Upper lobe of left lung (tissue), 6 donors: ENCODE results near the gene DBH. TPM values are rescaled to one million over a fixed set of nuclear protein-coding genes. Genes with fewer than 3 reads are reported as not detected.

Experiments used
- ATAC-seq, 2 donors: fragments of 200-7000 bp; cut with Tn5 transposase; one replicate each; pipeline ENCODE4 v1.9.1; 2022; ENCODE audit warnings: mild to moderate bottlenecking in 2 of 2, moderate library complexity in 2 of 2; ENCODE audit not compliant: low FRiP score in 2 of 2
- DNase-seq, 2 donors: peaks; one replicate each; pipeline ENCODE4 v3.0.0-alpha.2; 2019 to 2020
- H3K27ac ChIP-seq, 4 donors: fragments of 200-600 bp; sonication (generic); one replicate each; pipeline ENCODE4 v1.5.1; 2016 to 2019
- H3K27me3 ChIP-seq, 4 donors: fragments of 200-600 bp; sonication (generic); one replicate each; pipeline ENCODE4 v1.5.1; 2017 to 2019
- H3K36me3 ChIP-seq, 4 donors: fragments of 200-600 bp; sonication (generic); one replicate each; pipeline ENCODE4 v1.5.1; 2016 to 2019
- H3K4me1 ChIP-seq, 4 donors: fragments of 200-600 bp; sonication (generic); one replicate each; pipeline ENCODE4 v1.5.1; 2018 to 2019
- H3K4me3 ChIP-seq, 4 donors: fragments of 200-600 bp; sonication (generic); one replicate each; pipeline ENCODE4 v1.5.1; 2017 to 2019; ENCODE audit warnings: mild to moderate bottlenecking in 2 of 4, moderate library complexity in 1 of 4
- H3K9me3 ChIP-seq, 4 donors: fragments of 200-600 bp; sonication (generic); one replicate each; pipeline ENCODE4 v1.5.1; 2018 to 2019
- EP300 ChIP-seq, 4 donors: sonication (generic); formaldehyde crosslinking; IDR thresholded peaks; one replicate each; pipeline ENCODE4 v1.5.1; 2017; ENCODE audit warnings: antibody characterized with exemption in 4 of 4, control low read depth in 2 of 4
- POLR2A ChIP-seq, 4 donors: fragments of 450-650 bp; IDR thresholded peaks; one replicate each; pipeline ENCODE4 v1.5.1; 2016 to 2017; ENCODE audit warnings: antibody characterized with exemption in 4 of 4, mild to moderate bottlenecking in 2 of 4
- POLR2AphosphoS5 ChIP-seq, 2 donors: sonication (generic); formaldehyde crosslinking; IDR thresholded peaks; one replicate each; pipeline ENCODE4 v1.5.1; 2017; ENCODE audit warnings: antibody characterized with exemption in 2 of 2
- WGBS, 2 donors: methylation state at CpG; one replicate each; pipeline ENCODE4 v1.1.5; 2017 to 2018; 5-methylcytosine and 5-hydroxymethylcytosine counted together
- total RNA-seq, 6 donors: library from RNA; depleted of rRNA in 4 of 6; stranded (reverse); fragments of >200 nt in 4 of 6; gene quantifications; one replicate each; pipeline versions ENCODE4 v1.1.0 to v1.2.1, GENCODE V29; 2016 to 2021
- TF ChIP-seq, protein P1 (sequence below), 6 experiments: fragments of 450-650 bp in 4 of 6; fragments of 200-600 bp in 2 of 6; sonication (generic) in 2 of 6; IDR thresholded peaks; one replicate each; pipeline ENCODE4 v1.5.1; 2016 to 2019; ENCODE audit warnings: antibody characterized with exemption in 6 of 6
- donor health status: DM: no; HTN: no; CAD: no; lungs with moderate emphysema.
- donor health status: DM: no; HTN: yes; CAD: no; lungs with severe emphysema.

DBH gene
- total RNA-seq, 6 donors from 2014 or later: 0.27 TPM; not detected in 5

DNA sequence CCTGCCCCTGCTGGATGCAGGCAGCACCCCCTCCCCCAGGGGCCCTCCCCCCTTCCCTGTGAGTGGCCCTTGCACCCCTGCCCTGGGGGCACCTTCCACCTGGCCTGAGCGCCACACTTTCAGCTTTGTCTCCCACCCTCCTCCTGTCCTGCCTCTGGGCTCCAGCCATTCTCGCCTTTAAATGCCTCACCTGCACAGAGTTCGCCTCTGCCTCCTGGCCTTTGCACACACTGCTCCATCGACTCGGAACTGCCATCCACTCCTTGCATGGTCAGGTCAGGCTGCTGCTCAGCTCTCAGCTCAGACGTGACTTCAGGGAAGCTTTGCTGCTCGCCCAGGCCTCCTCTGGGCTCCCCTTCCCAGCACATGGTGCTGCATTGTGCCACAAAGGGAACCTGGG is 37.2 kb upstream of the DBH start:
- no peak for TF ChIP-seq POLR2A (IDR thresholded peaks at IDR 0.05)
- TF ChIP-seq EP300 (IDR thresholded peaks at IDR 0.05): no peak
- TF ChIP-seq POLR2AphosphoS5 (IDR thresholded peaks at IDR 0.05): no peak
- TF ChIP-seq, protein P1, sequence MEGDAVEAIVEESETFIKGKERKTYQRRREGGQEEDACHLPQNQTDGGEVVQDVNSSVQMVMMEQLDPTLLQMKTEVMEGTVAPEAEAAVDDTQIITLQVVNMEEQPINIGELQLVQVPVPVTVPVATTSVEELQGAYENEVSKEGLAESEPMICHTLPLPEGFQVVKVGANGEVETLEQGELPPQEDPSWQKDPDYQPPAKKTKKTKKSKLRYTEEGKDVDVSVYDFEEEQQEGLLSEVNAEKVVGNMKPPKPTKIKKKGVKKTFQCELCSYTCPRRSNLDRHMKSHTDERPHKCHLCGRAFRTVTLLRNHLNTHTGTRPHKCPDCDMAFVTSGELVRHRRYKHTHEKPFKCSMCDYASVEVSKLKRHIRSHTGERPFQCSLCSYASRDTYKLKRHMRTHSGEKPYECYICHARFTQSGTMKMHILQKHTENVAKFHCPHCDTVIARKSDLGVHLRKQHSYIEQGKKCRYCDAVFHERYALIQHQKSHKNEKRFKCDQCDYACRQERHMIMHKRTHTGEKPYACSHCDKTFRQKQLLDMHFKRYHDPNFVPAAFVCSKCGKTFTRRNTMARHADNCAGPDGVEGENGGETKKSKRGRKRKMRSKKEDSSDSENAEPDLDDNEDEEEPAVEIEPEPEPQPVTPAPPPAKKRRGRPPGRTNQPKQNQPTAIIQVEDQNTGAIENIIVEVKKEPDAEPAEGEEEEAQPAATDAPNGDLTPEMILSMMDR (IDR thresholded peaks at IDR 0.05): no peak
- peaks cover 6 to 31% (median 24%) of the 10 kb centered on the region in 4 donors for H3K9me3 ChIP-seq
- H3K27me3 ChIP-seq: no peaks in the 10 kb centered on the region
- 85 to 94% methylated on average over 7 of the region's 7 CpGs for WGBS, 2 donors
- no peaks in the 10 kb centered on the region for H3K36me3 ChIP-seq
- no peak overlapping the region for H3K27ac ChIP-seq
- DNase-seq: peak in 1 of 2 donors; percentile 39
- no peak overlapping the region for H3K4me3 ChIP-seq
- no peaks in the 10 kb centered on the region for H3K4me1 ChIP-seq
- no peak for ATAC-seq

DNA sequence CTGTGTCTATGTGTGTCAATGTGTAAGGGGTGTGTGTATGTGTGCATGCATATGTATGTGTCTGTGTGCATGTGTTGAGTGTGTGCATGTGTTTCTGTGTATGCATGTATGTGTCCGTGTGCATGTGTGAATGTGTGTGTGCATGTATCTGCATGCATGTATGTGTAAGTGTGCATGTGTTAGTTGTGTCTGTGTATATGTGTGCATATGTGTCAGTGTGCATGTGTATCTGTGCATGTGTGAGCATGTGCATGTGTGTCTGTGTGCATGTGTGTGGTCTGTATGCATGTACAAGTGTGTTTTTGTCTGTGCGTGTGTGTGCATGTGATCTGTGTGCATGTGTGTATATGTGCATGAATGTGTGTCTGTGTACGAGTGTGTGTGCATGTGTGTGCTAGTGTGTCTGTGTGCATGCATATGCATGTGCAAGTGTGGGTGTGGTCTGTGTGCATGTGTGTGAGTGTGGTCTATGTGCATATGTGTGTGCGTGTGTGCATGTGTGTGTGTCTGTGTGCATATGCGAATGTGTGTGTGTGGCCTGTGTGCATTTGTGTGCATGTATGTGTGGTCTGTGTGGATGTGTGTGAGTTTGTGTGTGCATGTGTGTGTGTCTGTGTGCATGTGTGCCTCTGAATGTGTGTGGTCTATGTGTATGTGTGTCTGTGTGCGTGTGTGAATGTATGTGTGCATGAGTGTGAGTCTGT is 36.5 kb upstream of the DBH start:
- Histone ChIP-seq H3K27ac (no peak overlapping the region), H3K4me3 (no peak overlapping the region), H3K4me1 (no peaks in the 10 kb centered on the region), H3K36me3 (no peaks in the 10 kb centered on the region), H3K27me3 (no peaks in the 10 kb centered on the region), H3K9me3 (peaks cover 6 to 31% (median 24%) of the 10 kb centered on the region in 4 donors)
- no peak for ATAC-seq
- DNase-seq: no peak
- TF ChIP-seq EP300 (IDR thresholded peaks at IDR 0.05) (no peak), POLR2AphosphoS5 (IDR thresholded peaks at IDR 0.05) (no peak), POLR2A (IDR thresholded peaks at IDR 0.05) (no peak)
- TF ChIP-seq, protein P1 (IDR thresholded peaks at IDR 0.05): no peak
- 92 to 97% methylated on average over 6 of the region's 6 CpGs for WGBS, 2 donors

DNA sequence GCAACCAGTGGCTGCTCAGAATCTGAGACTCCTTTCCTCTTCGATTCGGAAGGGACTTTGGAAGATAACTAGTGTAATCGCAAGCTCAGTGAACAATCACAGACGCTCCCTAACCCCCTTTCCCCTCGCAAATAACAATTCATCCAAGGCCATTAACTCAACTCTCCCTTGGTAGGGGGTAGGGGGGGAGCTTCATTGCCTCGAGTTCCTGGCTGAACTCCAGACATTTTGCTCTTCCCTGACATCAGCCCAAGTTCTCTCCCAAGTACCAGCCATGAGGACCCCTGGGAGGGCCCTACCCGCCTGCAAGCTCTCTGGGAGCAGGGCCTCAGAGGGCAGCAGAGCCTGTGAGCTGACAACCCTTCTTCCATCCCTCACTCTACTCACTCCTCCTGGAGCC is 35.4 kb upstream of the DBH start:
- H3K4me3 ChIP-seq: no peak overlapping the region
- H3K9me3 ChIP-seq: peaks cover 6 to 31% (median 24%) of the 10 kb centered on the region in 4 donors
- no peaks in the 10 kb centered on the region for H3K36me3 ChIP-seq
- DNase-seq (no peak), ATAC-seq (no peak)
- WGBS, 2 donors: 67 to 68% methylated on average over 7 of the region's 7 CpGs
- H3K4me1 ChIP-seq: no peaks in the 10 kb centered on the region
- TF ChIP-seq, protein P1 (IDR thresholded peaks at IDR 0.05): no peak
- TF ChIP-seq POLR2A (IDR thresholded peaks at IDR 0.05): no peak
- no peak for TF ChIP-seq POLR2AphosphoS5 (IDR thresholded peaks at IDR 0.05)
- TF ChIP-seq EP300 (IDR thresholded peaks at IDR 0.05): no peak
- no peak overlapping the region for H3K27ac ChIP-seq
- H3K27me3 ChIP-seq: no peaks in the 10 kb centered on the region

DNA sequence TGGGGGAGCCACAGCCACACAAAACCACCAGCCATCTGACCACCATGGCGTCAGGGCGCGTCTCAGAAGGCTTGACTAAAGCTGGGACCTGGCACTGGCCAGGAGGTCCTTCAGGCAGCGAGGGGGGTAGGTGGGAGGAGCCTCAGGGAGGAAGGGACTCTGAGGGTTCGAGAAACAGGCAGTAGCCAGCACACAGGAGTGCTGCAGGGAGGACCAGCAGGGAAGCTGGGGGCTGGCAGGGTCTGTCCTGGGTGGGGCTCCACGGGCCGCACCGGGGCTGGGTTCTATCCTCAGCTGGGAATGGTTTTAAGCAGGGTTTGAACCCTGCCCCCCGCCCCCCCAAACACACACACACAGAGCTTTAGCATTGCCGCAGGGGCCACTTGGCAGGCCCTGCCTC is 34.4 kb upstream of the DBH start:
- TF ChIP-seq EP300 (IDR thresholded peaks at IDR 0.05) (no peak), POLR2AphosphoS5 (IDR thresholded peaks at IDR 0.05) (no peak), POLR2A (IDR thresholded peaks at IDR 0.05) (no peak)
- TF ChIP-seq, protein P1 (IDR thresholded peaks at IDR 0.05): no peak
- no peaks in the 10 kb centered on the region for H3K27me3 ChIP-seq
- no peaks in the 10 kb centered on the region for H3K4me1 ChIP-seq
- DNase-seq: peak in 1 of 2 donors; percentile 48
- ATAC-seq: no peak
- no peak overlapping the region for H3K4me3 ChIP-seq
- no peaks in the 10 kb centered on the region for H3K36me3 ChIP-seq
- H3K9me3 ChIP-seq: peaks cover 6 to 24% (median 19%) of the 10 kb centered on the region in 4 donors
- no peak overlapping the region for H3K27ac ChIP-seq
- WGBS, 2 donors: 68 to 83% methylated on average over 6 to 10 of the region's 10 CpGs

DNA sequence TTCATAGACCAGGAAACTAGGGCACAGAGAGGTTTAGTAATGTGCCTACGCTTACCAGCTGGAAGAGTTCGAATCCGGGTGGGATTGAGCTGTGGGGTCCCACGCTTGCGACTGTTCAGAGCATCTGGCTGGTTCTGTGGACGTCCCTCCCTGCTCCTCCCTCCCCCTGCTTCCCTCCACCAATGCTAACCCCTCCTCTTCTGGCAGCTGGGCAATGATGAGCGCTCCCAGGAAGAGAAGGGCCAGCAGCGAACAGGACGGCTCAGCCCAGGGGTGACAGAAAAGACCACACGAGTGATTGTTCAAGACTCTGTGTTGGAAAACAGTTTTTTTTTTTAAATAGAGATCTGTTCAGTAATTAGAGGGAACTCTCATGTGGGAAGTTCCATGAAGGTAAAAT is 33.9 kb upstream of the DBH start:
- Histone ChIP-seq H3K4me1 (no peaks in the 10 kb centered on the region), H3K27ac (no peak overlapping the region), H3K4me3 (no peak overlapping the region), H3K27me3 (no peaks in the 10 kb centered on the region), H3K9me3 (peaks cover 6 to 19% (median 14%) of the 10 kb centered on the region in 4 donors), H3K36me3 (no peaks in the 10 kb centered on the region)
- 67 to 74% methylated on average over 8 to 10 of the region's 10 CpGs for WGBS, 2 donors
- DNase-seq (no peak), ATAC-seq (no peak)
- TF ChIP-seq POLR2A (IDR thresholded peaks at IDR 0.05) (no peak), EP300 (IDR thresholded peaks at IDR 0.05) (no peak), POLR2AphosphoS5 (IDR thresholded peaks at IDR 0.05) (no peak)
- TF ChIP-seq, protein P1 (IDR thresholded peaks at IDR 0.05): no peak
